Heart left ventricle (tissue), 13 donors: ENCODE measurements around the gene CDCP2.

Experiments used
- POLR2A ChIP-seq, 2 donors: fragments of 450-650 bp; IDR thresholded peaks; one replicate each; pipeline ENCODE4 v1.6.1; 2017; ENCODE audit warnings: antibody characterized with exemption in 2 of 2, mild to moderate bottlenecking in 2 of 2, moderate library complexity in 2 of 2
- TF ChIP-seq, protein P1 (sequence below), 12 donors: fragments of 200-600 bp; sonication (generic) in 4 of 12; IDR thresholded peaks; one replicate each; pipeline versions ENCODE4 v1.5.0 to v1.8.0; 2018 to 2022; ENCODE audit warnings: antibody characterized with exemption in 12 of 12, mild to moderate bottlenecking in 5 of 12
- donor health status: ischemic (EF 13 %, LVEDD 7.1; RV severe dilation, severe dysfunction).
- donor health status: DM: no; HTN: yes; CAD: no.
- donor health status: DM: no; HTN: no; CAD: no.
- donor health status: ischemic (EF 25% LVEDD 6.9; RV normal size, moderate dysfunction).
- donor health status: ischemic (EF 25% LVEDD 5.7; RV mildly dilated, moderate dysfunction).
- donor health status: ischemic (EF 35%, LVEDD 5.7; RV mildly dilated, moderate dysfunction).
- donor health status: nonischemic (EF 11% LVEDD 7.7; RV severe dilation, severe dysfunction).
- donor health status: DM: yes; HTN: yes; CAD: no.
- donor health status: PGD.
- donor health status: ischemic (EF 29% LVEDD 5.4; RV normal size, mild dysfunction).
- donor health status: nonischemic (EF 23%, LVEDD 6.1; RV moderate dilation, normal function).

DNA sequence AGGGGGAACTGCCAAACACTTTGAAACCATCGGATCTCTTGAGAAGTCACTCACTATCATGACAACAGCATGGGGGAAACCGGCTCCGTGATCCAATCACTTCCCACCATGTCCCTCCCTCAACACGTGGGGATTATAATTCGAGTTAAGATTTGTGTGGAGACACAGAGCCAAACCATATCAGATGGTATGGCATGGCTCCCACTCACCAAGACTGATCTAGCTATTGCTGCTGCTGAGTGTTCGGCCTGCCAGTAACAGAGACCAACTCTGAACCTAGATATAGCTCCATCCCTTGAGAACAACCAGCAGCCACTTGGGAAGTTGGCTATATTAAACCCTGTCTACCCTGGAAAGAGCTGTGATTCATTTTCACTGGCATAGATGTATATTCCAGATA is 49.4 kb downstream of the CDCP2 start:
- TF ChIP-seq, protein P1, sequence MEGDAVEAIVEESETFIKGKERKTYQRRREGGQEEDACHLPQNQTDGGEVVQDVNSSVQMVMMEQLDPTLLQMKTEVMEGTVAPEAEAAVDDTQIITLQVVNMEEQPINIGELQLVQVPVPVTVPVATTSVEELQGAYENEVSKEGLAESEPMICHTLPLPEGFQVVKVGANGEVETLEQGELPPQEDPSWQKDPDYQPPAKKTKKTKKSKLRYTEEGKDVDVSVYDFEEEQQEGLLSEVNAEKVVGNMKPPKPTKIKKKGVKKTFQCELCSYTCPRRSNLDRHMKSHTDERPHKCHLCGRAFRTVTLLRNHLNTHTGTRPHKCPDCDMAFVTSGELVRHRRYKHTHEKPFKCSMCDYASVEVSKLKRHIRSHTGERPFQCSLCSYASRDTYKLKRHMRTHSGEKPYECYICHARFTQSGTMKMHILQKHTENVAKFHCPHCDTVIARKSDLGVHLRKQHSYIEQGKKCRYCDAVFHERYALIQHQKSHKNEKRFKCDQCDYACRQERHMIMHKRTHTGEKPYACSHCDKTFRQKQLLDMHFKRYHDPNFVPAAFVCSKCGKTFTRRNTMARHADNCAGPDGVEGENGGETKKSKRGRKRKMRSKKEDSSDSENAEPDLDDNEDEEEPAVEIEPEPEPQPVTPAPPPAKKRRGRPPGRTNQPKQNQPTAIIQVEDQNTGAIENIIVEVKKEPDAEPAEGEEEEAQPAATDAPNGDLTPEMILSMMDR (IDR thresholded peaks at IDR 0.05): no peak
- no peak for TF ChIP-seq POLR2A (IDR thresholded peaks at IDR 0.05)
